Panc1 (cell line): ENCODE data around the gene UCHL5. TPM values are rescaled to one million over a fixed set of nuclear protein-coding genes. Genes with fewer than 3 reads are reported as not detected.

Source experiments
- ATAC-seq: fragments of 200-7000 bp; cut with Tn5 transposase; 2 replicates; pipeline ENCODE4 v1.9.1; 2020; ENCODE audit warnings: mild to moderate bottlenecking, moderate library complexity
- BruUV-seq: library from RNA; stranded (reverse); fragments of 400-500 nt; replicated peaks from 2 replicates; lab custom pipeline; 2021; lab: Mats Ljungman, UMichigan
- CTCF ChIA-PET: fragments of 300-600 bp; sonication (Branson Sonifier 250); formaldehyde crosslinking; loops from one replicate; lab custom pipeline; 2022; ENCODE audit warnings: antibody characterized with exemption; lab: Charles Lee
- POLR2A ChIA-PET: fragments of 300-600 bp; sonication (Branson Sonifier 250); formaldehyde crosslinking; loops from one replicate; lab custom pipeline; 2022; ENCODE audit warnings: antibody characterized with exemption; lab: Charles Lee
- DNase-seq: peaks from one replicate; pipeline ENCODE4 v3.0.0-alpha.2; 2010; ENCODE audit warnings: low read depth, low spot score
- H3K27ac ChIP-seq: 2 replicates; pipeline ENCODE4 v1.5.1; 2011; ENCODE audit warnings: mild to moderate bottlenecking, low read length, inconsistent platforms
- H3K27me3 ChIP-seq: fragments of 200-500 bp; sonication (Bioruptor generic); 2 replicates; pipeline ENCODE4 v1.6.0; 2014; ENCODE audit warnings: low read length, inconsistent platforms; ENCODE audit not compliant: control insufficient read depth, insufficient read depth
- H3K36me3 ChIP-seq: fragments of 200-500 bp; sonication (Bioruptor generic); 2 replicates; pipeline ENCODE4 v1.5.1; 2014; ENCODE audit warnings: inconsistent platforms, mild to moderate bottlenecking, low read length, moderate library complexity; ENCODE audit not compliant: control insufficient read depth, insufficient read depth
- H3K4me1 ChIP-seq: 2 replicates; pipeline ENCODE4 v1.5.1; 2011; ENCODE audit warnings: inconsistent platforms, mild to moderate bottlenecking, low read length, moderate library complexity; ENCODE audit not compliant: control insufficient read depth, insufficient read depth
- H3K4me3 ChIP-seq, 2 experiments: 2 replicates each; pipeline ENCODE4 v1.5.1; 2011 to 2012; ENCODE audit warnings: low read depth in 2 of 2, low read length in 2 of 2, mild to moderate bottlenecking in 2 of 2, inconsistent platforms in 1 of 2, moderate library complexity in 1 of 2
- H3K9me3 ChIP-seq: fragments of 200-500 bp; sonication (Bioruptor generic); 2 replicates; pipeline ENCODE4 v1.5.1; 2014; ENCODE audit warnings: low read depth, mild to moderate bottlenecking, inconsistent platforms, low read length, moderate library complexity; ENCODE audit not compliant: control insufficient read depth, insufficient read depth
- CTCF ChIP-seq: fragments of 450-650 bp; IDR thresholded peaks from 2 replicates; pipeline ENCODE4 v1.5.1; 2017; ENCODE audit warnings: mild to moderate bottlenecking
- POLR2AphosphoS5 ChIP-seq: IDR thresholded peaks from 2 replicates; pipeline ENCODE4 v1.6.1; 2012; ENCODE audit warnings: mild to moderate bottlenecking, low read depth, low read length, moderate library complexity
- REST ChIP-seq, 2 experiments: IDR thresholded peaks; 2 replicates each; pipeline ENCODE4 v1.6.1; 2011 to 2012; ENCODE audit warnings: low read depth in 2 of 2, control low read depth in 1 of 2, low read length in 1 of 2, mild to moderate bottlenecking in 1 of 2, moderate library complexity in 1 of 2; ENCODE audit not compliant: insufficient read depth in 1 of 2
- SIN3A ChIP-seq: IDR thresholded peaks from 2 replicates; pipeline ENCODE4 v1.6.1; 2012; ENCODE audit warnings: low read depth, mild to moderate bottlenecking, low read length, moderate library complexity, borderline replicate concordance; ENCODE audit not compliant: insufficient read depth
- TCF7L2 ChIP-seq: IDR thresholded peaks from 2 replicates; pipeline ENCODE4 v1.6.1; 2011; ENCODE audit warnings: mild to moderate bottlenecking, low read depth, low read length, inconsistent platforms
- in situ Hi-C: cut with HindIII; loops from 2 replicates; pipeline ENCODE4 v1.10.0; 2016; ENCODE audit warnings: low sequenced_read_pairs, low pct_unique_long_range_greater_than_20kb
- intact Hi-C: fragments of 100-400 bp; cut with micrococcal nuclease; formaldehyde crosslinking; loops from one replicate; pipeline ENCODE4 v1.10.0; 2022; ENCODE audit not compliant: unreplicated experiment
- total RNA-seq: library from RNA; stranded (reverse); gene quantifications from one replicate; pipeline ENCODE4 v1.2.1, GENCODE V29; 2021; ENCODE audit not compliant: unreplicated experiment

UCHL5 gene
- total RNA-seq, 1 experiment from 2014 or later: 42.6 TPM

- in situ Hi-C loops (no loop called here), intact Hi-C loops (loop anchor here (2.0 kb wide), 2 partner anchors 213 to 545 kb away; no protein-coding TSS in a partner anchor)
- peak; percentile 75; the same call in 1 of the 2 replicates for ATAC-seq
- Histone ChIP-seq H3K36me3 (peaks cover 28% of the 10 kb centered on the region), H3K4me3 (no peak overlapping the region), H3K4me1 (no peaks in the 10 kb centered on the region), H3K9me3 (no peaks in the 10 kb centered on the region), H3K27me3 (no peaks in the 10 kb centered on the region), H3K27ac (no peak overlapping the region)
- DNase-seq: peak; percentile 17
- peak; percentile 52; the same call in 1 of the 2 replicates for TF ChIP-seq CTCF
- no peak for TF ChIP-seq SIN3A
- POLR2A ChIA-PET: no interaction called here
- CTCF ChIA-PET: interaction anchor here (0.7 to 1.8 kb wide), 3 partner anchors 16 to 545 kb away, joined by 5 to 10 read pairs (median 6); no protein-coding TSS in a partner anchor
- BruUV-seq: no TSS peak
Measured at GRCh38 chr1:193019442-193020026, 39.6 kb downstream of the UCHL5 start.

DNA sequence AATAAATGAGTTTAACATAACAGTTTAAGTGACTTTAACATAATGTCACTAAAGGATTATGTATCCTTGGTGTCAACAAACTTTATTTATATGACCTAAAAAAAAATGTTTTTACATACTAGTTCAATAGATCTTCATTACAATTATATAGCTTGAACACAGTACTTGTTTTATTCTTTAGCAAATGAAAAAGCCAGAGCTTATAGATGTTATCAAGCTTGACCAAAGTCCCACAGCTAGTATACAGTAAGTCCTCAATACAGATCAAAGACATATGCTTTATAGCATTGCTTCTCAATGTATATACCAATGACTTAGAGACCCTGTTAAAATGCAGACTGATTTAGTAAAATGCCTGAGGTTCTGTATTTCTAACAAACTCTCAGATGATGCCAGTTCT lies 42.4 kb downstream of the UCHL5 start:
- no TSS peak for BruUV-seq
- intact Hi-C loops: no loop called here
- no peak for ATAC-seq
- no peak for DNase-seq
- Histone ChIP-seq H3K4me1 (no peaks in the 10 kb centered on the region), H3K27me3 (no peaks in the 10 kb centered on the region), H3K9me3 (no peaks in the 10 kb centered on the region), H3K4me3 (no peak overlapping the region), H3K27ac (no peak overlapping the region), H3K36me3 (peaks cover 23% of the 10 kb centered on the region)
- in situ Hi-C loops: no loop called here
- CTCF ChIA-PET: no interaction called here
- TF ChIP-seq TCF7L2: no peak
- TF ChIP-seq SIN3A: no peak
- TF ChIP-seq CTCF: no peak
- no peak for TF ChIP-seq REST (IDR thresholded peaks at IDR 0.05; ENCODE audit: insufficient read depth in 1 of 2, low read depth in 2 of 2, low read length in 1 of 2)
- no peak for TF ChIP-seq POLR2AphosphoS5
- POLR2A ChIA-PET: no interaction called here
